GM12801 (cell line): ENCODE measurements around the gene BMPR1A.

Experiments used
- CTCF ChIP-seq: IDR thresholded peaks from one replicate; pipeline ENCODE4 v1.5.1; 2011; ENCODE audit warnings: control low read depth; ENCODE audit not compliant: insufficient read length; ENCODE audit errors: extremely low read depth

Gene BMPR1A

GRCh38 chr10:86945361-86946212 is 189.2 kb downstream of the BMPR1A start:
- TF ChIP-seq CTCF, result no peak

GRCh38 chr10:86946213-86947155 is 190.1 kb downstream of the BMPR1A start:
- no peak for TF ChIP-seq CTCF

GRCh38 chr10:86950349-86950748 is 193.9 kb downstream of the BMPR1A start:
- no peak for TF ChIP-seq CTCF

GRCh38 chr10:86951184-86951761 is 194.9 kb downstream of the BMPR1A start:
- no peak for TF ChIP-seq CTCF

GRCh38 chr10:86952106-86952505 is 195.7 kb downstream of the BMPR1A start:
- TF ChIP-seq CTCF, result no peak

- no peak for TF ChIP-seq CTCF
Observed at GRCh38 chr10:86953747-86954680, 197.6 kb downstream of the BMPR1A start.
